Fibroblast of peridontal ligament (primary cell): Measurements from ENCODE around the gene C1R.
A peak's percentile ranks its signal among the peaks of the same experiment; 100 is the strongest.
"Not testable (repeated sequence)": the region's sequence is repeated elsewhere in the genome, so short reads cannot be mapped to it uniquely, and the experiment has no call there.

ENCODE experiments used
- DNase-seq: peaks from one replicate; pipeline ENCODE4 v3.0.0-alpha.2; 2010; ENCODE audit errors: extremely low read depth

C1R gene

GRCh38 chr12:7120166-7120565 lies 27.9 kb upstream of the C1R start:
- DNase-seq, result no peak

DNA sequence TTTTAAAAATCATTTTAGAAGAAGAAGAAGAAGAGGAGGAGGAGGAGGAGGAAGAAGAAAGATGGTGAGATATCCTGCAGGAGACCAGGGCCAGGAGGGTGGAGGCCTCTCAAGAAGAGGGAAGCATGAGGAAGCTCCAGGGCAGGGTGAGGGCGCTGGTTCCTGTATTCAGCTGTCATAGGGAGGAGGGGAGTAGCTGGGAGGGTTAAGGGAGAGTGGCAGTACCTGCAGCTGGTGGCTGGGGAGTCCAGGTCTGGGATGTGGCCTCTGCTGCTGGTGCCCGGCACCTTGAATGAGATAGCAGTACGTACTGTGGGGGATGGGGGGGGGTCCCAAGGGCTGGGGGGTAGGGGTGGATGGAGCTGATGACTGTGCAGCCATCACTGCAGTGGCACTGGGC lies 26.6 kb upstream of the C1R start:
- no peak for DNase-seq

DNA sequence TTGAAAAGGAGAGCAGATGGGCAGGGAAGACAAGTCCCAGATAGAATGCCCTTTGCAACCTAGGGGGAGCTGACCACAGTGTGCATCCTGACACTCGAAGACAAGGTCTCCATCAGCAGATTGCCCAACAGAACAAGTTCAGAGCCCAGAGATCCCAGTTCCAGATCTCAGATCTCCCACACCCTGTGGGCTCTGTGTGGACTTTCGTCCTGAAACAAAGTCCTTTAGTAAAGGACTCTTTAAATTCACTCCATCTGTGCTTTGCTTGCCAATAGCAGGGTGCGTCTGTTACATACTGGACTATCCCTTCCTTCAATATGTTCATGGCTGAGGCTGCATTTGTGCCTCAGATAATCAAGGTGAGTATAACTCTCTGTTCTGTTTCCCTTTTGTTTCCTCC lies 25.4 kb upstream of the C1R start:
- no peak for DNase-seq

GRCh38 chr12:7116916-7117315 lies 24.7 kb upstream of the C1R start:
- DNase-seq, result no peak

- no peak for DNase-seq
Observed at GRCh38 chr12:7116196-7116595, 24.0 kb upstream of the C1R start.

GRCh38 chr12:7114851-7115250 lies 22.6 kb upstream of the C1R start:
- no peak for DNase-seq

DNA sequence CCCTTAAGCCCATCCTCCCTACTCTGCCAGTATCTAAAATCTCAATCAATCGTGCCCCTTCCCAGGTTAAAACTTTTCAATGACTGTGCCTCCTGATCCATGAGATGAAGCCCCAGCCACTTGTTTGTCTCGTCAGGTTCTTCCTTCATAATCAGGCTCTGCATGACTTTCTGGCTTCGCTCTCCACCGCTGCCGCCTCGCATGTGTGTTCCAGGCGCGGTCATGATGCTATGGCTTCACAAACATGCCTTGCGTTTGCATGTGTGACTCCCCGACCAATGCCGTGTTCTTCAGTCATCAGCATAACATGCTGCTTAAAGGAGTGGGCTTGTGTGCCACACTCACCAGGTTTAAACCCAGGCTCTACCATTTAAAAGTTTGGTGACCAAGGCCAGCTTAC lies 21.8 kb upstream of the C1R start:
- DNase-seq, result no peak

DNA sequence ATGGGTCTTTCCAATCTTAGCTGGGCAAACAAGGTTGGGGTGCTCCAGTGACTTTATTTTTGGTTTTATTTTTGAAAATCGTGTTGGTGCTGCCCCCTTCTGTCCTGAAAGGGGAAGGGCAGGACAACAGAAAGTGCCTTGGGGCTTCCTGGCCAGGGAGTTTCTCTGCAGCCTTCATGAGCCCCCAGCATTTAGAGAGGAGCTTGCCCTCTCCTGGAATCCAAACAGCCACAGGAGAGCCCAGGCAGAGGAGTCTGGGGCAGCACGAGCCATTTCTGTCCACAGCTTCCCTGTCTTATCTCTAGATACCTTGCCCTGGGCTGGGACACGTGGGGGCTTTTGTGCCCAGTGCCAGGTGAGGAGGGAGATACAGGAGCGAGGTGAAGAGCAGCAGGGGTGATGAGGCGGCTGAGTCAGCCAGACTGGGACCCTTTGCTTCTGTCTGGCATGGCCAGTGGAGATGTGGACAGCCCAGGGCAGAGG lies 21.2 kb upstream of the C1R start:
- DNase-seq, result peak; percentile 68

GRCh38 chr12:7112041-7112440 lies 19.8 kb upstream of the C1R start:
- no peak for DNase-seq

DNA sequence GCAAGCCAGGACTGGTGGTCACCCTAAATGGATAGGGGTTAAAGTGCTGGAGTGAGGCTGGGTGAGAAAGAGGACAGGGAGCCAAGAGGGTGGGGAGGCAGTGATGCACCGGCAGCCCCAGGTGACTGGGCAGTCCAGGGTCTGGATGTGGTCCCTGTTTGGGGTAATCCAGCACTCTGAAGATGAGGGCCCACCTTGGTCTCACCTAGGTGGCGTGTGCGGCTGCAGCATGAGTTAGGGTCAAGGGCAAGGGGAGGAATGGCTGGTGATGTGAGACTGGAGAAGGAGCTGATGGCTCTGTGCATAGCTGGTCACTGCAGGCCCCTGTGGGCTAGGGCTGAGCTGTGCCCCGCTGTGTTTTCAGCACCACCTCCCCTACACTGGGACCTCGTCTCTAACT lies 18.4 kb upstream of the C1R start:
- no peak for DNase-seq

DNA sequence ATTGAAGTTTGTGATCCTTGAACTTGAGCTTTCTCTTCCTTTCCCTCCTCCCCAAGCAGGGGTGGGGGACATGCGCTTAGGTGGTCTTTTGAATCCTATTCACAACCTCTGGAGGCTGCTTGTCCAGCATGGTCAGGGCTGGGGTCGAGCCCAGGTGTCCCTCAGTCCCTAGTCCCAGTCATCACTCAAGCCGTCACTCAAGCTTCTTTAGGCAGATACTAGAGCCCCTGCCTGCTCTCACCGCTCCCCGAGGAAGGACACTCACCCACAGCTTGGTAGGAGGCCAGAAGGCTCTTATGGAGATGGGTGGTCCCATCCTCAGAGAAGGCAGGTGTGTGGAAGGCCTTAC lies 17.3 kb upstream of the C1R start:
- DNase-seq, result no peak

DNA sequence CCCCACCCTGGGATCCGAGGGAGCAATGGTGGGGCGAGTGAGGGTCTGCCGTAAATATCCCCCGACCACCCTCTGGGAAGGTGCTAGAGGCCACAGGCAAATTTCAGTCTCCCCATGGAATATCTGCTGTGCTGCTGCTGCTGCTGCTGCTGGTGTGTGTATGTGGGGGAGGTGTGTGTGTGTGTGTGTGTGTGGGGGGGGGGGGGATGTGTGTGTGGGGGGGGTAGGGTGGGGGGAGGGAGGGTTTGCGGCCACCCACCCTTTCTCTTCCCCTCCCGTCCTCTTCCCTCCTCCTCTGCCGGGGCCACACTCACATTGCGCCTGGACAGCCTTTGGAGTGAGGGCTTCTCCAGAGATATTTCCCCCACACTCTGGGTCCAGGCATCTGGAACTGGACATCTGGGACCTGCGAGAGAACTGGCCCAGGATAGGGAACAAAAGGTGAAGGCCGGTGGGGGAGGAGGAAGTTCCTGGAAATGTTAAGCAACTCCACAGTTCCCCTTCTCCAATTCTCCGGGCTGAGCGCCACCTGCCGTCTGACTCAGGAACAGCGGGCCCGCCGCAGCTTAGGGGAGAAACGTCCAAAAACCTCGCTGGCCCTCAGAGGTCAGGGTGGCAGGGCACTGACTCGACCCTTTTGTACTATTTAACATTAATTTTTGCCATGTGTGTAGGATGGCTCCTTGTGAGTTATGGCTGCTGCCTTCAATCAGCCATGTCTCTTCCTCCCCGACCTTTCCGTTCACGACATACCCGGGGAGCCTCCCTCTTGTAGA lies 16.7 kb upstream of the C1R start, which contains the start of gene C1RL:
TSS of gene C1RL (minus strand) at position 419 of the 776 bp plus-strand sequence. CDS start at position 385, 34 bp downstream.
- peak; percentile 87 for DNase-seq

DNA sequence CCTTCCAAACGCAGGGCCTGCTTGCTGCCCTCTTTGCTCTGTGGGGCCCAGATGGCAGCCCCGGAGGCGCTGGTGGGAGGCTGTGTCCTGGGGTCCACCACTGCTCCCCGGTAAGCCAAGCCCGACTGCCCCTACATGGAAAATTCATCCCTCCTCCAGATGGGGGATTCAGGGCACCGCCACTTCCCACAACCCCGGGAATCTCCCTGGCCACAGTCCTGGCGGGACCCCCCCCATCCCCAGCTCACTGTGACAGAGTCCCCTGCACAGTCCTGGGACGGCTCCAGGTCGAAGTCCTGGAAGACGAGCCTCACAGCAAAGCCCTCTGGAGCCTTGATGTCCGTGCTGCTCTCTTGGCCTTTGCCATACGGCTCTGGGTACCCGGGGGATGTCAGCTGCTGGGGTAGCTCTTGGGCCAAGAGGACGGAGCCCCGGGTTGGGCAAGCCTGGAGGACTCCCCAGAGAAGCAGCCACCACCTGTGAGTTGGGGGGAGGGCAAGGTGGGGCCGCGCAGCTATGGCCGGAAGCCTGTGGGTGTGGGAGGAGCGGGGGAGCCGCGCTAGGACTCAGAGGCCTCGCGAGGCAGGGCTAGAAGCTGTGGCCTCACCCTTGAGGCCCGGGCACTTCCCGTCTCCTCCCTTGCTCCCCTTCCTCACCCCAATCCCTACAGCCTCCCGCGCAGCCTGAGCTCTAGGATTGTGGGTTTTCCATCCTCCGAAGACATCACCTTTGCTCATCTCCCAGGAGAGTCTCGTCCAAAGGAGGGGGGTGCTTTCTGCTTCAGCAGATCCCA lies 16.0 kb upstream of the C1R start:
- peak; percentile 60 for DNase-seq

GRCh38 chr12:7107636-7108002 lies 15.4 kb upstream of the C1R start:
- no peak for DNase-seq

- DNase-seq, result not testable (repeated sequence)
Observed at GRCh38 chr12:7107181-7107580, 14.9 kb upstream of the C1R start.

GRCh38 chr12:7106082-7106481 lies 13.8 kb upstream of the C1R start:
- no peak for DNase-seq

GRCh38 chr12:7103837-7104584 lies 11.8 kb upstream of the C1R start:
- DNase-seq, result no peak

DNA sequence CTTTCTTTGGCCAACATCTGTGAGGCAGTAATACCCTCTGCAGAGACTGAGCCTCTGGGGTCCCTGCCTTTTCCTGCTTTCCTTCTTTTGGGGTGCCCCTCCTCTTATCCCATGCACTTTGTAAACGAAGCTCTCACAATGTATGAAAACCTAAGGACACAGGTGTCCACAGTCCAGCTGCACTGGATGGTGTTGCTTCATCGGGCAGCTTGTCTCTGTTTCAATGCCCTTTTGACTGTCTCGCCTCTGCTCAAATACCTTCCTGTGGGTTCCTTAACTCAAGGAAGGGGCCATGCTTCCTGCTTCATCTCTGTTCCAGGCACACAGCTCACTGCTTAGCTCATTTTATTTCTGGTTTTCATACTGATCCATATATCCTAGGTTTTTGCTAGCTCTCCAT lies 10.3 kb upstream of the C1R start:
- no peak for DNase-seq

DNA sequence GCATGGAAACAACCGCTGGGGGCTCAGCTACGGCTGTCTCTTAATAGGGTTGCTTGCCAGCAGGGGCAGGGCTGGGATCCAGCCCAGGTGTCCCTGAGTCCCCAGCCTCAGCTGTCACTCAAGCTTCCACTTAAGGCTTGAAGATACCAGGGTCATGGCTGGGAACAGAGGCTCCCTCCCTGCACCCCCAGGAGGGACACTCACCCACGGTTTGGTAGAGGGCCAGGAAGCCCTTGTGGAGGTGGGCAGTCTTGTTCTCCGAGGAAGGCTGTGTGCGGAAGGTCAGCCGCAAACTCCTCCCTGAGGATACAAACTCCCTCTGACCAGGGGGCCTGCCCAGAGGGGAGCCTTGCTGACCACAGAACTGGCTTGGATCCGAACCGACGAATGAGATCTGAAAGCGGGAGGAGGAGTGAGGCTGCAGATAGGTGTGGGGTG lies 9.5 kb upstream of the C1R start:
- DNase-seq, result no peak

- peak; percentile 25 for DNase-seq
Observed at GRCh38 chr12:7101047-7101693, 8.9 kb upstream of the C1R start.

DNA sequence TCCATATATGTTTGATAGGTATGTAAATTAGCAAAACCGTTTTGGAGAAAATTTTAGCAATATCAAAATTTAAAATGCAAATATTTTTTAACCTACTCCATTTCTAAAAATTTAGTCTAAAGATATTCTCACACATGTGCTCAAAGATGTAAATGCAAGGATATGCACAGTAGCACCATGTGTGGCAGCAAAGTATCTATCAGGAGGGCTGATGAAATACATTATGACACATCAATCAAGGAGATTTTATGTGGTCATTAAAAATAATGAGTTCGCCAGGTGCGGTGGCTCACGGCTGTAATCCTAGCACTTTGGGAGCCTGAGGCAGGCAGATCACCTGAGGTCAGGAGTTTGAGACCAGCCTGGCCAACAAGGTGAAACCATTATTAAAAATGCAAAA lies 8.0 kb upstream of the C1R start:
- DNase-seq, result no peak
